ENCODE results near the gene UBAC1.
"Not testable (repeated sequence)": the region's sequence is repeated elsewhere in the genome, so short reads cannot be mapped to it uniquely, and the experiment has no call there.

UBAC1 gene

GRCh38 chr9:135955934-135956801 is 5.0 kb downstream of the UBAC1 start:
- no peak for DNase-seq

- DNase-seq, result no peak
Observed at GRCh38 chr9:135952664-135953206, 8.4 kb downstream of the UBAC1 start.

- no peak for DNase-seq
Observed at GRCh38 chr9:135951889-135952663, 9.1 kb downstream of the UBAC1 start.

GRCh38 chr9:135951310-135951709 is 9.9 kb downstream of the UBAC1 start:
- not testable (repeated sequence) for DNase-seq

DNA sequence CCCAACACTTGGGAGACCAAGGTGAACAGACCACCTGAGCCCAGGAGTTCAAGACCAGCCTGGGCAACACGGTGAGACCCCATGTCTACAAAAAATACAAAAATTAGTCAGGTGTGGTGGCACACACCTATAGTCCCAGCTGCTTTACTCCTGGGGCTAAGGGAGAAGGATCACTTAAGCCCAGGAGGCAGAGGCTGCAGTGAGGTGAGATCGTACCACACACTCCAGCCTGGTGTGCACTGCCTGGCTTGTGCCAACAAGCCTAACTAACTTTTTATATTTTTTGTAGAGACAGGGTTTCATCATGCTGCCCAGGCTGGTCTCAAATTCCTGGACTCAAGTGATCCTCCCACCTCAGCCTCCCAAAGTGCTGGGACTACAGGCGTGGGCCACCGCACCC is 10.3 kb downstream of the UBAC1 start:
- DNase-seq, result not testable (repeated sequence)

- DNase-seq, result no peak
Observed at GRCh38 chr9:135950135-135950682, 11.0 kb downstream of the UBAC1 start.

GRCh38 chr9:135949501-135950134 is 11.6 kb downstream of the UBAC1 start:
- DNase-seq, result no peak

DNA sequence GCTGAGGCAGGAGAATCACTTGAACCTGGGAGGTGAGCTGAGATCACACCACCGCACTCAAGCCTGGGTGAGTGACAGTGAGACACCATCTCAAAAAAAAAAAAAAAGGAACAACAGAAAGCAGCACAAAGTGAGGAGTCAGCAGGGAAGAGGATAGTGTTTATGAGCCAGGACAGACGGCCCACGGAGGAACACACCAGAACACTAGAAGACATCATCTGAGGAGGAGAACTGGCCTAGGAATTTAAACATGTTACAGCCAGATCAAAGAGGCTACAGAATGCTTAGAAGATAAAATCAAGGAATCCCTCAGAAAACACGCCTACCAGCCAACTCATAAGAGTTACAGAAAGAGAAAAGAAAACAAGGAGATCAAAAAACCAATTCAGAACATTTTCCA is 12.2 kb downstream of the UBAC1 start:
- DNase-seq, result no peak

DNA sequence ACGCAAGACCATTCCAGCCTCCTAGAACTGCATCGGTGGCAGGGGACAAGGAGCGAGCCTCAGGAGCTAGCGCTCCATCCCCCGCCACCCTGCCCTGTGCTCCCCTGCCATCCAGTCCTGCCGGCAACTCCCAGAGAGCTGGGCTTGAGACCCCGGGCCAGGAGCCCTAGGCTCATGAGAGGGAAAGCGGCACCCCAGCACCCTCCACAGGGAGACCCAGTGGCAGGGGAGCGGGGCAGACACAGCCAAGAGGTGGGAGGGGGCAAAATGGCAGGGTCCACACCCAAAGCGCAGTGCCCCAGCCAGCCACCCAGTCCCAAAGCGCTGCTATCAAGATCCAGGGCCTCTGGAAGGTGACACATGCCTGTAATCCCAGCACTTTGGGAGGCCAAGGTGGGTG is 12.7 kb downstream of the UBAC1 start:
- no peak for DNase-seq

GRCh38 chr9:135947582-135947981 is 13.6 kb downstream of the UBAC1 start:
- no peak for DNase-seq

GRCh38 chr9:135947105-135947504 is 14.1 kb downstream of the UBAC1 start:
- DNase-seq, result not testable (repeated sequence)

DNA sequence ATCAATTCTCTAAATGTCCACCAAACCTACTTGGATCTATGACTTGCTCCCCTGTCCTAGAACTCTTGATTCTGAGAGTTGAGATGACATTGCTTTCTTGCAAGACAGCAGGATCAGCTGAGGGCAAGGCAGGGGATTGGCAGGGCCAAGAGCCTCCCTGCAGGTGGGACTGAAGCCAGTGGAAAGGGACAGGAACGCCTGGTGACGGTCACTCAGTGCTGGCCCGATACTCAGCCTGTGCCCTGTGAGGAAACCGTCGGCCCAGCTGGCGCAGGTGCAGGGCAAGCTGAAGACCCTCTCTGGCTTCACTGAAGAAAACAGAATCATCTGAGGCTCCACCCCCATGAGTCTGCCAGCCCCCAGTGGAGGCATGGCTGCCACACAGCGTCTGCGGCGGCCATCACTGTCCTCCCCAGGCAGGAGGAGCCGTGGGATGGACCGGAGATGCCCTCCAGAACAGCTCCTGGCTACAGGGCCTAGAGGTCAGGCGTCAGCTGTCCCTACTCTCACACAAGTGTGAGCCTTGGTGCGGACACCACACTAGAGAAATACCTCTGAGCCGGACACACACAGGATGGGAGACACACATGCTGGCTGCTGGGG is 14.7 kb downstream of the UBAC1 start:
- DNase-seq, result no peak

GRCh38 chr9:135945969-135946368 is 15.2 kb downstream of the UBAC1 start:
- no peak for DNase-seq

GRCh38 chr9:135944444-135945252 is 16.5 kb downstream of the UBAC1 start:
- no peak for DNase-seq

- DNase-seq, result not testable (repeated sequence)
Observed at GRCh38 chr9:135943604-135944003, 17.6 kb downstream of the UBAC1 start.

- no peak for DNase-seq
Observed at GRCh38 chr9:135941288-135941995, 19.7 kb downstream of the UBAC1 start.

GRCh38 chr9:135939351-135940265 is 21.6 kb downstream of the UBAC1 start:
- DNase-seq, result peak; percentile 72

DNA sequence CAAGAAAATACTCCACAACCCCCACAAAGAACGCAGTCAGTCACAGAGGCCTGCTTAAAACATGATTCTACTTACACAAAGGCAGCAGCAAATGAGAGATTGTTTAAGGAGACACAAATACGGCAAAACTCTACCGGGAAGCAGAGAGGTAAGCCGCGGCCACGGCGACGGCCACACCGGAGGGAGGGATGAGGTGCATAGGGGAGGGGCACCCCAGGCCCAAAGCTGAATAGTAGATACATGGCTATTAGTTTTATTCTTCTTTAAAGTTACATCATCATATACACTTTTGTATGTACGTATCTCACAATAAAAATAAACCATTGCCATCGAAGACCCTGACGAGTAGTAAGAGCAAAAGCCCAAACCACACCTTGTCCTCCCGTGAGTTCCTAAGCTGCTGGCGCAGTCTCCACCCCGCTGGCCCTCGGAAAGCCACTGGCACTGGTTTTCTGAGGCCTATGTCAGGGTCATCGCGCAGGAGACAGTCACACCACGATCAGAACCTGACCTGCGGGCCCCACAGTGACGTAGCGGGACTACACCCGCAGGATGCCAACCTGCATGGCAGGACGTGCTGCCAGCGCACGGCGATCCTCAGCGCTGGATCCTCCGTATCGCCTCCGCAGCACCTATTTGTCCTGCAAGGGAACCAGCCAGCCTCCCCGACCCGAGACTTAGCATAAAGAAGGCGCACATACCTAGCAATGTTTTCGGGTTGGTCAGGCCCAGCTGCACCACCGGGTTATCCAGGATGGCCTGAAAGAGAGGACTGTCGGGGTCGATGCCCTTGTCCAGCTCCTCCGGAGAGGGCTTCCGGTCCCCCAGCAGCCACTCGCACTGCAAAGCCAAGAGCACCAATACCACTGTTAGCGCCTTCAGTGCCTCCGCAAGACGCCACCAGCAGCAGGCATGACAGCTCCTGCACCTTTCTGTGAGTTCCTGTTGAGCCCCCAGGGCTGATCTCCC is 23.4 kb downstream of the UBAC1 start:
- DNase-seq, result no peak

GRCh38 chr9:135933114-135933513 is 28.1 kb downstream of the UBAC1 start:
- DNase-seq, result no peak

Measured in activated CD4-positive, CD25-positive, alpha-beta regulatory T cell treated with anti-CD3 and anti-CD28 coated beads, Interleukin-2, amount 50 U/mL, for 72 hours (primary cell).